Transverse colon (tissue), 4 donors: ENCODE measurements around the gene KCNQ4. TPM values are rescaled to one million over a fixed set of nuclear protein-coding genes. Genes with fewer than 3 reads are reported as not detected.
A peak's percentile ranks its signal among the peaks of the same experiment; 100 is the strongest.

Source experiments
- DNase-seq: peaks from one replicate; pipeline ENCODE4 v3.0.0-alpha.2; 2019
- H3K27ac ChIP-seq, 4 donors: fragments of 200-600 bp; sonication (generic); 2 replicates each; pipeline ENCODE4 v1.5.1; 2016 to 2018; ENCODE audit warnings: inconsistent platforms in 4 of 4
- H3K27me3 ChIP-seq: fragments of 200-600 bp; sonication (generic); 2 replicates; pipeline ENCODE4 v1.5.1; 2017; ENCODE audit warnings: inconsistent platforms
- H3K36me3 ChIP-seq, 4 donors: fragments of 200-600 bp; sonication (generic); 2 replicates each; pipeline ENCODE4 v1.5.1; 2017 to 2019; ENCODE audit warnings: inconsistent platforms in 4 of 4
- H3K4me1 ChIP-seq, 4 donors: fragments of 200-600 bp; sonication (generic); 2 replicates each; pipeline ENCODE4 v1.5.1; 2017 to 2020; ENCODE audit warnings: inconsistent platforms in 4 of 4
- H3K4me3 ChIP-seq, 4 donors: fragments of 200-600 bp; sonication (generic); 1 replicate in 1 of 4; 2 replicates in 3 of 4; pipeline versions ENCODE4 v1.5.1 to v1.6.1; 2017 to 2019; ENCODE audit warnings: inconsistent platforms in 4 of 4
- H3K9me3 ChIP-seq, 2 donors: fragments of 200-600 bp; sonication (generic); 2 replicates each; pipeline ENCODE4 v1.5.1; 2017 to 2019; ENCODE audit warnings: inconsistent platforms in 2 of 2
- CTCF ChIP-seq, 5 experiments: fragments of 200-600 bp in 3 of 5; fragments of 450-650 bp in 2 of 5; sonication (generic) in 3 of 5; IDR thresholded peaks; 1 replicate in 2 of 5; 2 replicates in 3 of 5; pipeline ENCODE4 v1.5.1; 2016 to 2017; ENCODE audit warnings: antibody characterized with exemption in 5 of 5, inconsistent platforms in 3 of 5, mild to moderate bottlenecking in 2 of 5, moderate library complexity in 1 of 5
- EP300 ChIP-seq: sonication (generic); formaldehyde crosslinking; IDR thresholded peaks from one replicate; pipeline ENCODE4 v1.6.1; 2017; ENCODE audit warnings: antibody characterized with exemption, low read depth
- POLR2A ChIP-seq: fragments of 450-650 bp; IDR thresholded peaks from one replicate; pipeline ENCODE4 v1.6.1; 2016; ENCODE audit warnings: antibody characterized with exemption, mild to moderate bottlenecking, moderate library complexity
- POLR2AphosphoS5 ChIP-seq, 3 donors: sonication (generic); formaldehyde crosslinking; IDR thresholded peaks; one replicate each; pipeline ENCODE4 v1.6.1; 2016; ENCODE audit warnings: antibody characterized with exemption in 3 of 3
- WGBS, 2 donors: methylation state at CpG; one replicate each; pipeline ENCODE4 v1.1.5; 2018; ENCODE audit warnings: low coverage in 1 of 2; 5-methylcytosine and 5-hydroxymethylcytosine counted together
- in situ Hi-C, 4 donors: fragments of 200-750 bp; cut with MboI; loops; one replicate each; pipeline versions ENCODE4 v1.15.0 to v1.15.1; 2017; ENCODE audit warnings: low sequenced_read_pairs in 3 of 4, low pct_ligation_motif_present in 1 of 4, low pct_unique_long_range_greater_than_20kb in 1 of 4
- intact Hi-C: fragments of 100-400 bp; cut with DNase I; formaldehyde crosslinking; loops from one replicate; pipeline ENCODE4 v1.15.1; 2023; ENCODE audit warnings: low total_unique reads
- total RNA-seq, 4 donors: library from RNA; depleted of rRNA; stranded (reverse); fragments of >200 nt; gene quantifications; one replicate each; pipeline ENCODE4 v1.1.0, GENCODE V29; 2016

Gene KCNQ4
- total RNA-seq, 4 donors from 2014 or later: 3.1 to 33.7 (median 3.6) TPM

DNA sequence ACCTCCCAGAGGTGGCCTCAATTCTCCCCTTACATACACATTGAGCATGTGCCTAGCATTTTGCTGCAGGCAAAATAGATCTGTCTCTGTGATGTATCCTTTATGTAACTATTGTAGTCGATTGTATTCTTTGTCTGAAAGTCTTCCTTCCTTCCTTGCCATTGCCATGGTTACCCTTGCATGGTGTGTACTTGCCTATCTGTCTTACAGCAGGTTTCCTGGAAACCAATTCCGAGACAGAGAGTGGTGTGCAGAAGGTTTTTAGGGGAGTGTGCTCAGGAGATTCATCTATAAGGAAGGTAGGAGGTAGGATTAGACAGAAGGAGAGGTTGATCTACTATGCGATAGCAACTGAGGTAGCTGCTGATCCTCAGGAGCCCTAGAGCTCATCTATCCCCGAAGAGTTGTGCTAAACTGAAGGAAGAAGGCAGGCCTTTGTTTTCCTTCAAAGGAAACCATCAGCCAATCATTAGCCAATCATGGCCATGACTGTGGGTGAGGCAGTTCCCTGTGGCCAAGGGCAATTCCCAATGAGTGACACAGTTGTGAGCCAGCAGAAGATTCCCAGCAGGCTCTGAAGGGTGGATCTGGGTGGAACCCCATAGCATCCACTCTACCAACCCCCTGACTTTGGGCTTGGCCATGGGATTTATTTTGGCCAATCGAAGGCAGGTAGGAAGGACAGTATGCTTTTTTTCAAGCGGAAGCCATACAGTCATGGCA lies 63.6 kb downstream of the KCNQ4 start:
- no peaks in the 10 kb centered on the region for H3K36me3 ChIP-seq
- 79 to 80% methylated on average over 4 to 6 of the region's 6 CpGs for WGBS, 2 donors
- no peaks in the 10 kb centered on the region for H3K27me3 ChIP-seq
- no peak overlapping the region for H3K4me3 ChIP-seq
- H3K4me1 ChIP-seq: peaks cover 3 to 5% (median 4%) of the 10 kb centered on the region in 4 donors
- intact Hi-C loops (loop anchor here (5.0 kb wide), 3 partner anchors 75 to 240 kb away; no protein-coding TSS in a partner anchor), in situ Hi-C loops (loop anchor here (10.0 to 25.0 kb wide), 4 partner anchors 72 to 235 kb away; no protein-coding TSS in a partner anchor)
- no peaks in the 10 kb centered on the region for H3K9me3 ChIP-seq
- DNase-seq: no peak
- TF ChIP-seq EP300: no peak
- no peak for TF ChIP-seq CTCF (IDR thresholded peaks at IDR 0.05)
- no peak for TF ChIP-seq POLR2A
- no peak for TF ChIP-seq POLR2AphosphoS5 (IDR thresholded peaks at IDR 0.05)
- H3K27ac ChIP-seq: no peak overlapping the region

DNA sequence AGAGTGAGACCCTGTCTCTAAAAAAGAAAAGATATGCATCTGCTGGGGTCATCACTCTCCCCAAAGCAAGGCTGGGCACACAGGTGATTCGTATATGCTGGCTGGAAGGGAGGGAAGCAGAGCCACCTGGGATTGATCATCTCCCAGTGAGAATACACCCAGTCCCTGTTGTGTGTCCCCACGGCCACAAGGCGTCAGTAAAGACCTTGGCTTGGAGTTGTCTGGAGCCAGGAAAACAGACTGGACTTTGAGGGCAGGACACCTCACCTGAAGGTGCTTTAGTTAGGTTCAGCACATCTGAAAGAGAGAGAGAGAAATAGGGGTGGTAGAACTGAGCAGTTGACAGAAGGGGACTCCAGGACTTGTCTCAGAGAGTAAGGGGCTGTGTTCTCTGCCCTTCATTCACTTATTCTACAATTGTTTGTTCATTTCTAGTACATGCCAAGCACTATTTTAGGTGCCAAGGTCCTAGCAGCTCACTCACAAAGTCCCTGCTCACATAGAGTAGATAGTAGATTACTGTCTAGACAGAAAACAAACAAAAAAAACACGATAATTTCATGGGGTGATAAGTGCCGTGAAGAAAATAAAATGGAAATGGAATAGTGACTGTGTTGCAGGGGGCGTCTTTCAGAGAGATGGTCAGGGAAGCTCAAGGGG lies 65.1 kb downstream of the KCNQ4 start:
- TF ChIP-seq POLR2AphosphoS5 (IDR thresholded peaks at IDR 0.05) (no peak), CTCF (IDR thresholded peaks at IDR 0.05) (peak; percentile 79 to 90 (median 82)), POLR2A (no peak), EP300 (no peak)
- in situ Hi-C loops (loop anchor here (10.0 to 25.0 kb wide), 4 partner anchors 74 to 236 kb away; no protein-coding TSS in a partner anchor), intact Hi-C loops (loop anchor here (5.0 kb wide), 3 partner anchors 76 to 241 kb away; no protein-coding TSS in a partner anchor)
- Histone ChIP-seq H3K9me3 (no peaks in the 10 kb centered on the region), H3K27ac (no peak overlapping the region), H3K4me1 (peaks cover 3 to 5% (median 4%) of the 10 kb centered on the region in 4 donors), H3K36me3 (no peaks in the 10 kb centered on the region), H3K4me3 (no peak overlapping the region), H3K27me3 (no peaks in the 10 kb centered on the region)
- DNase-seq: peak; percentile 74
- WGBS, 2 donors: 33 to 52% methylated on average over 1 to 6 of the region's 6 CpGs

- intact Hi-C loops (loop anchor here (5.0 kb wide), 3 partner anchors 78 to 243 kb away; no protein-coding TSS in a partner anchor), in situ Hi-C loops (loop anchor here (5.0 to 25.0 kb wide), 5 partner anchors 75 to 238 kb away; no protein-coding TSS in a partner anchor)
- Histone ChIP-seq H3K9me3 (no peaks in the 10 kb centered on the region), H3K4me3 (no peak overlapping the region), H3K4me1 (peaks cover 2 to 4% (median 3%) of the 10 kb centered on the region in 4 donors), H3K27me3 (no peaks in the 10 kb centered on the region), H3K27ac (no peak overlapping the region), H3K36me3 (no peaks in the 10 kb centered on the region)
- TF ChIP-seq POLR2A: no peak
- TF ChIP-seq POLR2AphosphoS5 (IDR thresholded peaks at IDR 0.05): no peak
- no peak for TF ChIP-seq EP300
- peak; percentile 86 to 93 (median 91) for TF ChIP-seq CTCF (IDR thresholded peaks at IDR 0.05)
- 0 to 19% methylated on average over 1 to 12 of the region's 12 CpGs for WGBS, 2 donors
- DNase-seq: peak; percentile 74
Measured at GRCh38 chr1:40849801-40850592, 66.4 kb downstream of the KCNQ4 start.
